ENCODE results near the gene ARL6IP4. TPM values are rescaled to one million over a fixed set of nuclear protein-coding genes. Genes with fewer than 3 reads are reported as not detected.

ARL6IP4 gene
- total and polyA plus RNA-seq, 9 donors, result 169 to 207 (median 191) TPM

DNA sequence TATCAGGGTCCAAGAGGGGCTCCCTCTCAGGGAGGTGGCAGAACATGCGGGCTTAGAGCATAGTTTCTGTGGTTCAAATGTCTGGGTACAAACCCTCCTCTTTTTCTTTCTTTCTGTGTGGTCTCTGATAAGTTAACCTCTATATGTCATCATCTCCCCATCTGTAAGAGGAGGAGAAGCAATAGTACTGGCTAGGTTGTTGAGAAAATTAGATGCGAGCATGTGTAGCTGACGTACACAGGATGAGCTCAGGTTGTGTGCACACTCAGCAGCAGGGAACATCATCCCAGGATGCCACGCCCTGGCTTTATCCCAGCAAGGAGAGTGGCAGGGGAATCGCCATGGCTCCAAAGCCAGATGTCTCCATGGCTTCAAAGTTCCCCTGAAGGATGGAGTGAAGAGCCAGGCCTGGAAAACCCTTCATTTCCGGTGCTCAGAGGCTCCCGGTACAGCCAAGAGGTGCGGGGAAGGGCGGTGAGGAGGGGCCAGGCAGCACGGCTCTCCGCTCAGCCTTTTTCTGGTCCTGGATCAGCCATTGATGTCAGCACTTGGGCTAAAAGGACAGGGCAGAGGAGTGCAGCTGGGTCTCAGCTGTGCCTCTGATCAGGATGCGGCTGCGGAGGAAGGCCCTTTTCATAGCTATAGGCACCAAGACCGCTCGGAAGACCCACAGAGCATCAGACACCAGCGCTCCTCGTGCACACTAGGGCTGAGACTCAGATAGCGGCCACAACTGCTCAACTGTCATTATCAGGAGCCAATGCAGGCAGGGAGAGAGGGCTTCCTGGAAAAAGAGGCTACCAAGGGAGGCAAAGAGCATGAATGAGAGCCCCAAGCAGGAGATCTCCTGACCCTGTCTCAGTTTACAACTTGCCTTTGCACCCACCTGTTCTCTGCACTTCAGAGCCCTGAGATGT lies 41.5 kb downstream of the ARL6IP4 start:
- no peak overlapping the region for H3K27ac ChIP-seq (ENCODE audit: low read length)
- H3K4me1 ChIP-seq (ENCODE audit: control insufficient read depth, insufficient read depth, low read length), result no peaks in the 10 kb centered on the region
- no peak overlapping the region for H3K4me3 ChIP-seq (ENCODE audit: low read length)
- no peak for DNase-seq
- 61% methylated on average over 17 of the region's 18 CpGs for WGBS (ENCODE audit: insufficient coverage)
- H3K27me3 ChIP-seq (ENCODE audit: control insufficient read depth, insufficient read depth, low read length), result no peaks in the 10 kb centered on the region
- no peaks in the 10 kb centered on the region for H3K9me3 ChIP-seq (replicated peaks; ENCODE audit: control insufficient read depth, low read depth, low read length)
- H3K36me3 ChIP-seq (ENCODE audit: control insufficient read depth, insufficient read depth, low read length), result no peaks in the 10 kb centered on the region

DNA sequence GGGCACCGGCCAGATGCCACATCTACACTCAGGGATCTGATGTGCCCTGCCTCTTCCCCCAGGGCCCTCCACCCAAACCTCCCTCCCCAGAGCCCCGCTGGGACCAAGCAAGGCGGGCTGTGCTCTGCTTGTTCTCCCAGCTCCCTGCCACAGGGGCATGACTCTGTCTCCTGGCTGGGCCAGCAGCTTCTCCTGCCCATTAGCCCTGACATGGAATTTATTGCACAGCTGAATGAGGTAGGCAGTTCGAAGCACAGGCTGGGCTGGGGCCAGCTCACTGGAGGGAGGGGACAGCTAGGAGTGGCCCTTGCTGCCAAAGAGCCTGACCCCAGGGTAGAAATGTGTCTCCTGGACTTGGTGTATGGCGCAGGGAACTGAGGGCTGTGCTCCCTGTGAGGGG lies 42.4 kb downstream of the ARL6IP4 start:
- 65% methylated on average over 4 of the region's 5 CpGs for WGBS (ENCODE audit: insufficient coverage)
- no peak for DNase-seq
- Histone ChIP-seq H3K9me3 (replicated peaks; ENCODE audit: control insufficient read depth, low read depth, low read length) (no peaks in the 10 kb centered on the region), H3K36me3 (ENCODE audit: control insufficient read depth, insufficient read depth, low read length) (peaks cover 4% of the 10 kb centered on the region), H3K4me3 (ENCODE audit: low read length) (no peak overlapping the region), H3K27ac (ENCODE audit: low read length) (no peak overlapping the region), H3K27me3 (ENCODE audit: control insufficient read depth, insufficient read depth, low read length) (no peaks in the 10 kb centered on the region), H3K4me1 (ENCODE audit: control insufficient read depth, insufficient read depth, low read length) (no peaks in the 10 kb centered on the region)

DNA sequence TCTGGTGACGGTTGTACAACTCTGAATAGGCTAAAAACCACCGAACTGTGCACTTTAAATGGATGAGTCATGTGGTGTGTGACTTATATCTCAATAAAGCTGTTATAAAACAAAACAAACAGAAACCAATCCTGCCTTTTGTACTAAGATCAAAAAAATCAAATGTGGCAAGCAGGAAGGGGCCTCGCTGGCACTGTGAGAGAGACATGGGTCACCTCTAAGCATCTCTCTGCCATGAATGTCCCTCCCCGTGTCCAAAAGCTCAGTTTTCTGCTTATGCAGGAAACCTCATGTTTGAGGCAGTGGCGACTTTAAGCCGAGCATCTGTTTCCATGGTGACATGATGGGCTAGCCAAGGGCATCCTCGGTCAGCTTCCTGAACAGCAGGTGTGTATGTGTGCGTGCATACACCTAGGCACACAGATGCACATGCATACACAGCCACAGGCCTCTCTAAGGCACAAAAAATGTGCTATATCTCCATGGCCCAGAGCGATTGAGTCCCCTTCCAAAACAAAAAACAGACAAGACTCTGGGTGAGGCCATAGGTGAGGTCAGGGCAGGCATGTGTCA lies 44.4 kb downstream of the ARL6IP4 start:
- H3K4me1 ChIP-seq (ENCODE audit: control insufficient read depth, insufficient read depth, low read length), result no peaks in the 10 kb centered on the region
- no peak overlapping the region for H3K4me3 ChIP-seq (ENCODE audit: low read length)
- H3K9me3 ChIP-seq (replicated peaks; ENCODE audit: control insufficient read depth, low read depth, low read length), result no peaks in the 10 kb centered on the region
- H3K36me3 ChIP-seq (ENCODE audit: control insufficient read depth, insufficient read depth, low read length), result peaks cover 12% of the 10 kb centered on the region
- no peak overlapping the region for H3K27ac ChIP-seq (ENCODE audit: low read length)
- no peaks in the 10 kb centered on the region for H3K27me3 ChIP-seq (ENCODE audit: control insufficient read depth, insufficient read depth, low read length)
- DNase-seq, result no peak
- WGBS (ENCODE audit: insufficient coverage), result 72% methylated on average over 4 of the region's 9 CpGs

DNA sequence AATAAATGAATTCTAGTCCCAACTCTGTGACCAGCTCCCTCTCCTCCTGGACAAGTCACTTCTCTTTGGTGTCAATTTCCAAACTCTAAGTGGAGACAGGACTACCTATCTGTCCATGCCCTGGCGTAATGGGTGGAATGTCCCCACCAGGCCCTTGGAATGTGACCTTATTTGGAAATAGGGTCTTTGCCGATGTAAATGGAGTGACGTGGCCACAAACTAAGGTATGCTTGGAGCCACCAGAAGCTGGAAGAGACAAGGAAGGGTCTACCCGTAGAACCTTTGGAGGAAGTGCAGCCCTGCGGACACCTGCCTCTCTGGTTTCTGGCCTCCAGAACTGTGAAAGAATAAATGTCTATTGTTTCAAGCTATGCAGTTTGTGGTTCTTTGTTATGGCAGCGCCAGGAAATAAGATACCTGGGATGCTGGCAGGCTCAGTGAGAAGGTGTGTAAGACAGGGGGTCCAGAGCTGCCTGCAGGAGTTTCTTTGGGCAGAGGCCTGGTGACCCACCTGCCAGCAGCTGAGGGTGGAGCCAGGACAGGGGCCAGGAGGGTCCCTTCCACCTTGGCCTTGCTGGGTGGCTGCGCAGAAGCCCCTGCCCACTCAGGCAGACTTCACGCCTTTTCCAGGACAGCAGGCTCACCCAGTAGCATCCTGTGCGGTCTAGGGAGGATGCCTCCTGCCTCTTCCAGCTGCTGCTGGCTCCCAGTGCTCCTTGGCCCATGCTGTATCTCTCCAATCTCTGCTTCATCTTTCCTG lies 45.8 kb downstream of the ARL6IP4 start:
- 82% methylated on average over 9 of the region's 9 CpGs for WGBS (ENCODE audit: insufficient coverage)
- H3K4me3 ChIP-seq (ENCODE audit: low read length), result no peak overlapping the region
- no peaks in the 10 kb centered on the region for H3K27me3 ChIP-seq (ENCODE audit: control insufficient read depth, insufficient read depth, low read length)
- H3K4me1 ChIP-seq (ENCODE audit: control insufficient read depth, insufficient read depth, low read length), result no peaks in the 10 kb centered on the region
- DNase-seq, result no peak
- no peak overlapping the region for H3K27ac ChIP-seq (ENCODE audit: low read length)
- peaks cover 16% of the 10 kb centered on the region for H3K36me3 ChIP-seq (ENCODE audit: control insufficient read depth, insufficient read depth, low read length)
- H3K9me3 ChIP-seq (replicated peaks; ENCODE audit: control insufficient read depth, low read depth, low read length), result no peaks in the 10 kb centered on the region

DNA sequence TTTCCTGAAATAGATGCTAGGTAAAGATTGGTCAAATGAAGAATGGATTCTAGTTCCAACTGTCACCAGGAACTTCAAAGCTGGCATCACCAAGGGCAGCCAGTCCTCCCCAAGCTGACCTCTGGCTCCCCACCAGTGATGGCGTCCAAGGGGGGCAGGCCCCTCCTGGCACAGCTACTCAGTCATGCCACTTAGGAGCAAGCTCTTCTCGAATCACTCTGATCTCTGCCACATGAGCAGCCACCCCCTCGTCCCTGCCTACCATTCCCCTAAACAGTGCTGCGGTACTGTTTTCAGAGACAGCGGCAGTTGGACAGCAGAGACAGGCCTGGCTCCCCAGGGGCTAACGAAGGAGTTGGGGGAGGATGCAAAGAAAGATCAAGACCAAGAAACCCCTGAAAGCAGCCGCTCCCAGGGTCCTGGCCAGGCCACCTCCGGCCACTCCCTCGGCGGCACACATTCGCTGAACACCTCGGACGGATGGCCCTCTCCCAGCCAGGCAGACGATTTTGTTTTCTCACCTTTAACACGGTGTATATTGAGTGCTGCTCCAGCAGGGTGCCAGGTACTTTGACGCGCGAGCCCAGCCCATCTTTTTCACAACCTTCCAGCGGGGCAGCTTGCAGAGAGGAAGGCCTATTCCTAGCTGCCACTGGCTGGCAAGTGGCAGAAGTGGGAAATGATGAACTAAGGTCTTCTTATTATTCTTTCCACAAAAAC lies 47.4 kb downstream of the ARL6IP4 start:
- Histone ChIP-seq H3K27me3 (ENCODE audit: control insufficient read depth, insufficient read depth, low read length) (no peaks in the 10 kb centered on the region), H3K4me3 (ENCODE audit: low read length) (no peak overlapping the region), H3K4me1 (ENCODE audit: control insufficient read depth, insufficient read depth, low read length) (no peaks in the 10 kb centered on the region), H3K36me3 (ENCODE audit: control insufficient read depth, insufficient read depth, low read length) (peaks cover 18% of the 10 kb centered on the region), H3K9me3 (replicated peaks; ENCODE audit: control insufficient read depth, low read depth, low read length) (no peaks in the 10 kb centered on the region), H3K27ac (ENCODE audit: low read length) (no peak overlapping the region)
- WGBS (ENCODE audit: insufficient coverage), result 61% methylated on average over 12 of the region's 19 CpGs
- DNase-seq, result no peak

DNA sequence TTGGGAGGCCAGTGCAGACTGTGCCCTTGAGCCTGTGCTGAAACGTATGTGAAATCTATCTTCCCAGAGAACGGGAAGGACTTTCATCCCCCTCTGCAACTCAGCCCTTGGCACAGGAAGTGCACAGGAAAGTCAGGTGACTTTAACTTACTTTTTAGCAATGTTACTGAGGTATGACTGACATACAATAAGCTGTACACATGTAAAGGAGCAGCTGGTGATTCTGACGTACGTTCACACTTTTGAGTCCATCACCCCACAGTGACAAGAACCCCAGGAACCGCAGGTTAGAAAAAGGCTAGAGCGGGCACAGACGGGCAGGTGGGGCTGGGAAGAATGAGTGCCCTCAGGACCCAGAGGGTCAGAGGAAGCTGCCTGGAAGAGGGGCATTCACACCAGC lies 48.0 kb downstream of the ARL6IP4 start:
- Histone ChIP-seq H3K9me3 (replicated peaks; ENCODE audit: control insufficient read depth, low read depth, low read length) (no peaks in the 10 kb centered on the region), H3K4me1 (ENCODE audit: control insufficient read depth, insufficient read depth, low read length) (no peaks in the 10 kb centered on the region), H3K27me3 (ENCODE audit: control insufficient read depth, insufficient read depth, low read length) (no peaks in the 10 kb centered on the region), H3K4me3 (ENCODE audit: low read length) (no peak overlapping the region), H3K36me3 (ENCODE audit: control insufficient read depth, insufficient read depth, low read length) (peaks cover 18% of the 10 kb centered on the region), H3K27ac (ENCODE audit: low read length) (no peak overlapping the region)
- DNase-seq, result no peak
- WGBS (ENCODE audit: insufficient coverage), result 97% methylated on average over 3 of the region's 7 CpGs

DNA sequence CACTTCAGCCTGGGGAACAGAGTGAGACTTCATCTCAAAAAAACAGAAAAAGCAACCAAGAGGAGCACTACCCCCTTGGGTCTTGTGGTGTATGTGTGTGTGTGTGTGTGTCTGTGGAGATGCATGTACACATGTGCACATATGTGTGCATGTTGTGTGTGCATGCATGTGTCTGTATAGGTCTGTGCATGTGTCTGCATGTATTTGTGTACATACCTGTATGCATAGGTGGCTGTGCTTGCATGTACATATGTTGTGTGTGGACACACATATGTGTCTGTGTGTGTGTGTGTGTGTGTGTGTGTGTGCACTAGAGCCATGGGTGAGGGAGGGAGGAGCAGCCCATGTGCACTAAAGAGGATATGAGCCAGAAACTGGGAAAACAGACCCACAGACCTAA lies 49.1 kb downstream of the ARL6IP4 start:
- Histone ChIP-seq H3K9me3 (replicated peaks; ENCODE audit: control insufficient read depth, low read depth, low read length) (no peaks in the 10 kb centered on the region), H3K4me1 (ENCODE audit: control insufficient read depth, insufficient read depth, low read length) (no peaks in the 10 kb centered on the region), H3K27me3 (ENCODE audit: control insufficient read depth, insufficient read depth, low read length) (no peaks in the 10 kb centered on the region), H3K4me3 (ENCODE audit: low read length) (no peak overlapping the region), H3K36me3 (ENCODE audit: control insufficient read depth, insufficient read depth, low read length) (peaks cover 18% of the 10 kb centered on the region), H3K27ac (ENCODE audit: low read length) (no peak overlapping the region)
- no peak for DNase-seq

DNA sequence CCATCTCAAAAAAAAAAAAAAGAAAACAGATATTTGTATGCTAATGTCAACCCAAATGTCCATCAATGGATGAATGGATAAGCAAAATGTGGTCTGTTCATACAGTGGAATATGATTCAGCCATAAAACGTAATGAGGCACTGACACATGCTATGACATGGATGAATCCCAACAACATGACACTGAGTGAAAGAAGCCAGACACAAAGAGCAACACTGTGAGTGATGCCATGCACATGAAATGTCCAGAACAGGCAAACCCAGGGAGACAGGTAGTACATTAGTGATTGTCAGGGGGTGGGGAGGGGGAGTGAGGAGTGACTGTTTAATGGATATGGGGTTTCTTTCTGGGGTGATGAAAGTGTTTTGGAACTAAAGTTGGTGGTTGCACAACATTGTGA lies 50.2 kb downstream of the ARL6IP4 start:
- Histone ChIP-seq H3K27me3 (ENCODE audit: control insufficient read depth, insufficient read depth, low read length) (no peaks in the 10 kb centered on the region), H3K27ac (ENCODE audit: low read length) (no peak overlapping the region), H3K4me3 (ENCODE audit: low read length) (no peak overlapping the region), H3K4me1 (ENCODE audit: control insufficient read depth, insufficient read depth, low read length) (no peaks in the 10 kb centered on the region), H3K9me3 (replicated peaks; ENCODE audit: control insufficient read depth, low read depth, low read length) (no peaks in the 10 kb centered on the region), H3K36me3 (ENCODE audit: control insufficient read depth, insufficient read depth, low read length) (peaks cover 18% of the 10 kb centered on the region)
- no CpG with 5 or more reads among the region's 1 CpG for WGBS (ENCODE audit: insufficient coverage)
- no peak for DNase-seq

DNA sequence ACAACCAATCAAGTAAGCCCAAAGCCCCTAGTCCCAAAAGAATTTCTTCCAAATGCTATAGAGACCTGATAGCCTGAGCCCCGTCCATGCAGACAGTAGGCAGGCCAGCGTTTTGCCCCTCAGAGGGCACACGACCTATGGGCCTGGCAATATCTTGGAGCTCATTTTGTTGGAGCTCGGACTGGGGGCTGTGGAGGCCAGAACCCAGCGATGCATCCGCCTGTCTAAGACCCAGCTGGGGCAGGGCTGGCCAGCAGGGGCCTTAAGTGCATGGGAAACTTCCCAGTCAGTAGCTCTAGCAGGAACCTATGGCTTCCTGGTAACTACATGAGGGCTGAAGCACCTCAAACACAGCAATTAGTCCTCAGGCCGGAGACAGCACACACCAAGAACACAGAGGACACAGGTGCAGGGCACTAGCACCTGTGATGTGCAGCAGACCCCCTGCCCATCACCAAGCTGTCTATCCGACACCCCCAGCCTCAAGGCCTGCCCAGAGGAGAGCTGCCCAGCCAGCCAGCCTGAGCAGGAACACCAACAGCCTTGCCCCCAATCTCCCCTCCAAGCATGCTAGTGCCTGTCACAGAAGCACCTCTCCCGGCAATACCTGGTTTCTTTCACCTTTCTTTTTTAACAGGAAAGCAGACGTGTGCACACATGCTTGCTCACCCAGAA lies 50.8 kb downstream of the ARL6IP4 start:
- peaks cover 18% of the 10 kb centered on the region for H3K36me3 ChIP-seq (ENCODE audit: control insufficient read depth, insufficient read depth, low read length)
- no peaks in the 10 kb centered on the region for H3K27me3 ChIP-seq (ENCODE audit: control insufficient read depth, insufficient read depth, low read length)
- H3K9me3 ChIP-seq (replicated peaks; ENCODE audit: control insufficient read depth, low read depth, low read length), result no peaks in the 10 kb centered on the region
- no peak overlapping the region for H3K4me3 ChIP-seq (ENCODE audit: low read length)
- 80% methylated on average over 8 of the region's 10 CpGs for WGBS (ENCODE audit: insufficient coverage)
- no peak overlapping the region for H3K27ac ChIP-seq (ENCODE audit: low read length)
- no peak for DNase-seq
- no peaks in the 10 kb centered on the region for H3K4me1 ChIP-seq (ENCODE audit: control insufficient read depth, insufficient read depth, low read length)

Measured in muscle of leg (tissue), 11 donors.